ENCODE data around the gene CDC26. TPM values are rescaled to one million over a fixed set of nuclear protein-coding genes. Genes with fewer than 3 reads are reported as not detected.

The CDC26 gene
- total RNA-seq, 2 experiments from 2014 or later = 15.8 to 18.0 TPM

DNA sequence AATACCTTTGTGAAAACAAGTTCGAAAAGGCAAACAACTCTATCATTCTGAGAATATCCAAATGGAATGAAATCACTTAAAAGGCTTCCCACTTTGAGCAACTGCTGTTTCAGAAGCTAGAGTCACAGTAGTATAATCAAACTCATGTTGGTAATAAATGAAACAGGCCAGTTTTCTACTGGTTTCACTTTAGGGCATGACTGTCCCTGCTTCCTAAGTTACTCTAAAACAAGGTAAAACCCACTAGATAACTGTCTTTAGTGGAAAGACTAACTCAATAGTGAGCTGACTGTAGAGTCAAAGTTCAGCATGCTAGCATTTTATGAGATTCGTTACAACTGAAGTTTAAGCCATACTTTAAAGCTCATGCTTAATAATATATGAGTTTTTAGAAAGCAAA is 6.0 kb downstream of the CDC26 start:
- Mint-ChIP-seq H3K27ac (no peak overlapping the region), H3K36me3 (ENCODE audit: low read depth) (peaks cover 69% of the 10 kb centered on the region), H3K9me3 (no peaks in the 10 kb centered on the region), H3K4me1 (ENCODE audit: low read depth) (peaks cover 18% of the 10 kb centered on the region), H3K27me3 (no peaks in the 10 kb centered on the region), H3K4me3 (no peak overlapping the region)
- DNase-seq = no peak
- H3K36me3 ChIP-seq (ENCODE audit: insufficient read depth, low read length) = peaks cover 74% of the 10 kb centered on the region
- H3K4me3 ChIP-seq (ENCODE audit: low read length) = no peak overlapping the region
- no peak overlapping the region for H3K27ac ChIP-seq (ENCODE audit: low read depth in 1 of 2, low read length in 2 of 2)
- no peak for ATAC-seq (ENCODE audit: poor library complexity)
- intact Hi-C loops (cut with DNase I, micrococcal nuclease) = no loop called here
- TF ChIP-seq, protein P1, sequence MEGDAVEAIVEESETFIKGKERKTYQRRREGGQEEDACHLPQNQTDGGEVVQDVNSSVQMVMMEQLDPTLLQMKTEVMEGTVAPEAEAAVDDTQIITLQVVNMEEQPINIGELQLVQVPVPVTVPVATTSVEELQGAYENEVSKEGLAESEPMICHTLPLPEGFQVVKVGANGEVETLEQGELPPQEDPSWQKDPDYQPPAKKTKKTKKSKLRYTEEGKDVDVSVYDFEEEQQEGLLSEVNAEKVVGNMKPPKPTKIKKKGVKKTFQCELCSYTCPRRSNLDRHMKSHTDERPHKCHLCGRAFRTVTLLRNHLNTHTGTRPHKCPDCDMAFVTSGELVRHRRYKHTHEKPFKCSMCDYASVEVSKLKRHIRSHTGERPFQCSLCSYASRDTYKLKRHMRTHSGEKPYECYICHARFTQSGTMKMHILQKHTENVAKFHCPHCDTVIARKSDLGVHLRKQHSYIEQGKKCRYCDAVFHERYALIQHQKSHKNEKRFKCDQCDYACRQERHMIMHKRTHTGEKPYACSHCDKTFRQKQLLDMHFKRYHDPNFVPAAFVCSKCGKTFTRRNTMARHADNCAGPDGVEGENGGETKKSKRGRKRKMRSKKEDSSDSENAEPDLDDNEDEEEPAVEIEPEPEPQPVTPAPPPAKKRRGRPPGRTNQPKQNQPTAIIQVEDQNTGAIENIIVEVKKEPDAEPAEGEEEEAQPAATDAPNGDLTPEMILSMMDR (IDR thresholded peaks at IDR 0.05) = no peak
- H3K27me3 ChIP-seq (ENCODE audit: control insufficient read depth in 1 of 2, insufficient read depth in 2 of 2, low read length in 2 of 2) = no peaks in the 10 kb centered on the region
- H3K4me1 ChIP-seq (ENCODE audit: insufficient read depth, low read length) = no peaks in the 10 kb centered on the region
- ChIA-PET POLR2A (interaction anchor here (0.6 to 1.4 kb wide), 2 partner anchors 141 to 311 kb away, joined by 3 to 4 read pairs; partner anchors contain the start of genes C9orf43 and POLE3), CTCF (no interaction called here)
- no peaks in the 10 kb centered on the region for H3K9me3 ChIP-seq (ENCODE audit: control insufficient read depth in 1 of 2, insufficient read depth in 1 of 2, low read length in 2 of 2)

DNA sequence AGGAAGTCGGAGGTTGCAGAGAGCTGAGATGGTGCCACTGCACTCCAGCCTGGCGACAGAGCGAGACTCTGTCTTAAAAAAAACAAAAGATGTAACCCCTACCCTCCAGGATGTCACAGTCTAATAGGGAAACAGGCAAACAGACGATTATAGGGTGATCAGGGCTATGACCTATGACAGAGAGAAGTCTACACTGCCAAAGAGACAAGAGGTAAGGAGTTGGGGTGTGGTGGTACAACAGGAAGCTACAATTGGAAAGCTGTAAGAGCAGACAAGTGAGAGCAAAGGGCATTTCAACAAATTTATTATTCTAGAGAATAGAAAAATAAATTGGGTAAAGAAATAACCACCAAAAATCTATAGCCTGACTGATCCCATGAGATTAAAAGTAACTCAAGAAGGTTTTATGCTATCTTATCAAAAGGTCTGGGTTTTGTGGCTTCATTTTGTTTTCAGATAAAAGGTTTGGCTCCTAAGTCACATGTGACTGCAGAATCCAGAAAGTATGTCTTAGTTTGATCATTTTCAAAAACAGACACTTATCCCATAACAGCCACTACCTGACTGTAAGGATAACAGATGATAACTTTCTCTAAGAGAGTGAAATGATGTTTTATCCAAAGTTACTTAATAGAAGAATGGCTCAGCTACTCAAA is 7.3 kb downstream of the CDC26 start:
- peaks cover 66% of the 10 kb centered on the region for H3K36me3 Mint-ChIP-seq (ENCODE audit: low read depth)
- peaks cover 18% of the 10 kb centered on the region for H3K4me1 Mint-ChIP-seq (ENCODE audit: low read depth)
- H3K4me3 Mint-ChIP-seq = no peak overlapping the region
- H3K4me3 ChIP-seq (ENCODE audit: low read length) = no peak overlapping the region
- ATAC-seq (ENCODE audit: poor library complexity) (no peak), DNase-seq (no peak)
- no peaks in the 10 kb centered on the region for H3K4me1 ChIP-seq (ENCODE audit: insufficient read depth, low read length)
- H3K9me3 Mint-ChIP-seq = no peaks in the 10 kb centered on the region
- no peaks in the 10 kb centered on the region for H3K27me3 ChIP-seq (ENCODE audit: control insufficient read depth in 1 of 2, insufficient read depth in 2 of 2, low read length in 2 of 2)
- intact Hi-C loops (cut with DNase I, micrococcal nuclease) = no loop called here
- H3K36me3 ChIP-seq (ENCODE audit: insufficient read depth, low read length) = peaks cover 68% of the 10 kb centered on the region
- TF ChIP-seq, protein P1 (IDR thresholded peaks at IDR 0.05) = no peak
- H3K27ac Mint-ChIP-seq = no peak overlapping the region
- ChIA-PET CTCF (no interaction called here), POLR2A (no interaction called here)
- H3K27ac ChIP-seq (ENCODE audit: low read depth in 1 of 2, low read length in 2 of 2) = no peak overlapping the region
- H3K27me3 Mint-ChIP-seq = no peaks in the 10 kb centered on the region
- H3K9me3 ChIP-seq (ENCODE audit: control insufficient read depth in 1 of 2, insufficient read depth in 1 of 2, low read length in 2 of 2) = no peaks in the 10 kb centered on the region

DNA sequence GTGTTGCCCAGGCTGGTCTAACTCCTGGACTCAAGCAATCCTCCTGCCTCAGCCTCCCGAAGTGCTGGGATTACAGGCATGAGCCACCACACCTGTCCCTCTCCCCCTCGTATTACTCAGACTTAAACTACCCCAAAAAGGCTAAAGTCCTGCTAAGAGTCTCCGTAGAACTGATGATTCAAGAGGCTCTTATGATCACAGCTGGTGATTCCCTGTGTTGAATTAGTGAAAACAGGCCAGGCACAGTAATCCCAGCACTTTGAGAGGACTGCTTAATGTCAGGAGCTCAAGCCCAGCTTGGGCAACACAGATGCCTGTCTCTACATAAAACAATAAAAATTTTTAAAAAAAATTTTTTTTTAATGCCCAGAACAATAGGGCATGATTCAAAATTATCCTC is 9.2 kb downstream of the CDC26 start:
- intact Hi-C loops (cut with DNase I, micrococcal nuclease) = no loop called here
- H3K36me3 Mint-ChIP-seq (ENCODE audit: low read depth) = peaks cover 58% of the 10 kb centered on the region
- POLR2A ChIA-PET = interaction anchor here (1.4 kb wide), 1 partner anchor 9 kb away, joined by 4 read pairs; the partner anchor contains the start of genes CDC26 and PRPF4

More for the DNA sequence above, 9.2 kb downstream of the CDC26 start:
- CTCF ChIA-PET = no interaction called here
- TF ChIP-seq, protein P1 (IDR thresholded peaks at IDR 0.05) = no peak
- Histone ChIP-seq H3K4me3 (ENCODE audit: low read length) (no peak overlapping the region), H3K4me1 (ENCODE audit: insufficient read depth, low read length) (no peaks in the 10 kb centered on the region), H3K27ac (ENCODE audit: low read depth in 1 of 2, low read length in 2 of 2) (no peak overlapping the region), H3K27me3 (ENCODE audit: control insufficient read depth in 1 of 2, insufficient read depth in 2 of 2, low read length in 2 of 2) (no peaks in the 10 kb centered on the region), H3K36me3 (ENCODE audit: insufficient read depth, low read length) (peaks cover 50% of the 10 kb centered on the region), H3K9me3 (ENCODE audit: control insufficient read depth in 1 of 2, insufficient read depth in 1 of 2, low read length in 2 of 2) (no peaks in the 10 kb centered on the region)
- no peak for DNase-seq
- no peaks in the 10 kb centered on the region for H3K9me3 Mint-ChIP-seq
- no peak overlapping the region for H3K27ac Mint-ChIP-seq
- no peak for ATAC-seq (ENCODE audit: poor library complexity)
- H3K4me3 Mint-ChIP-seq = no peak overlapping the region
- H3K27me3 Mint-ChIP-seq = no peaks in the 10 kb centered on the region
- peaks cover 15% of the 10 kb centered on the region for H3K4me1 Mint-ChIP-seq (ENCODE audit: low read depth)
